Heart left ventricle (tissue), 11 donors: Measurements from ENCODE around the gene ZNF497. TPM values are rescaled to one million over a fixed set of nuclear protein-coding genes. Genes with fewer than 3 reads are reported as not detected.

Source experiments
- microRNA-seq, 4 donors: library from miRNA; unstranded; fragments of <30 nt; microRNA quantifications; one replicate each; pipeline versions ENCODE4 to v1.2.0, GENCODE V29; 2017 to 2020
- polyA plus RNA-seq, 2 donors: library from polyadenylated mRNA; stranded (reverse); fragments of 200-250 nt; gene quantifications; one replicate each; pipeline ENCODE4 v1.2.3, GENCODE V29; 2013
- total RNA-seq, 9 donors: library from RNA; depleted of rRNA in 2 of 9; stranded (reverse); fragments of >200 nt in 2 of 9; fragmentation: NEBNext Ultra II Directional in 3 of 9; extraction: Animal tissue kit (Norgen Biotek cat#: 25700) in 3 of 9; gene quantifications; one replicate each; pipeline versions ENCODE4 v1.1.0 to v1.2.4, GENCODE V29; 2016 to 2023
- donor health status: ischemic (EF 13 %, LVEDD 7.1; RV severe dilation, severe dysfunction).
- donor health status: healthy with polysubstance abuse.
- donor health status: DM: no; HTN: yes; CAD: no.
- donor health status: DM: no; HTN: no; CAD: no.
- donor health status: ischemic (EF 25% LVEDD 5.7; RV mildly dilated, moderate dysfunction).
- donor health status: healthy.
- donor health status: DM: yes; HTN: yes; CAD: no.
- donor health status: PGD.
- donor health status: nonischemic (EF 23%, LVEDD 6.1; RV moderate dilation, normal function).

The ZNF497 gene
- total and polyA plus RNA-seq, 11 donors: 0.08 to 1.1 (median 0.30) TPM

Small RNA genes within 50 kb of the gene (microRNA-seq; reads per million reads assigned to microRNA genes)
- gene MIR4754 (0 to 0.26 (median 0) reads per million in 4 donors), gene MIR6806 (0 to 0.21 (median 0.10) reads per million in 4 donors)

Other genes with a start within 250 kb of the ZNF497 start
- 10 to 100 TPM in 2 of 9 donors, 1 to 10 TPM in 7; 7.4 to 10.9 (median 9.0) TPM for gene ZNF329, start 212.0 kb downstream of the ZNF497 start, total RNA-seq
- 10 to 100 TPM in 1 of 2 donors, 1 to 10 TPM in 1; 2.4 to 10.2 TPM for gene ZNF329, start 212.0 kb downstream of the ZNF497 start, polyA plus RNA-seq
- 10 to 100 TPM; 16.2 to 29.0 (median 21.8) TPM for gene ZNF274, start 179.7 kb downstream of the ZNF497 start, total RNA-seq
- gene ZNF274, start 179.7 kb downstream of the ZNF497 start, polyA plus RNA-seq: 10 to 100 TPM in 1 of 2 donors, 1 to 10 TPM in 1; 8.1 to 37.9 TPM
- 10 to 100 TPM; 20.8 to 38.7 (median 22.1) TPM for gene ZNF544, start 133.8 kb downstream of the ZNF497 start, total RNA-seq
- gene ZNF544, start 133.8 kb downstream of the ZNF497 start, polyA plus RNA-seq: 10 to 100 TPM; 24.5 to 29.4 TPM
- 1 to 10 TPM; 4.0 to 7.8 (median 5.5) TPM for gene ZNF8, start 83.8 kb downstream of the ZNF497 start, total RNA-seq
- 1 to 10 TPM; 2.6 to 3.3 TPM for gene ZNF8, start 83.8 kb downstream of the ZNF497 start, polyA plus RNA-seq
- 10 to 100 TPM; 12.8 to 39.2 (median 20.3) TPM for gene ERVK3-1, start 57.4 kb downstream of the ZNF497 start, total RNA-seq
- 10 to 100 TPM; 24.6 to 61.1 TPM for gene ERVK3-1, start 57.4 kb downstream of the ZNF497 start, polyA plus RNA-seq
- gene ZSCAN22, start 35.8 kb downstream of the ZNF497 start, total RNA-seq: 1 to 10 TPM; 1.1 to 3.1 (median 2.0) TPM
- gene ZSCAN22, start 35.8 kb downstream of the ZNF497 start, polyA plus RNA-seq: 1 to 10 TPM in 1 of 2 donors, under 1 TPM in 1; 0.65 to 1.5 TPM
- gene A1BG, start 9.3 kb downstream of the ZNF497 start, total RNA-seq: 1 to 10 TPM in 7 of 9 donors, under 1 TPM in 2; 0.23 to 6.6 (median 3.0) TPM
- gene A1BG, start 9.3 kb downstream of the ZNF497 start, polyA plus RNA-seq: 1 to 10 TPM; 4.4 to 4.6 TPM
- under 1 TPM in 7 of 9 donors, not detected in 2; 0.17 to 0.75 (median 0.63) TPM for gene ZNF837, start 18.3 kb upstream of the ZNF497 start, total RNA-seq
- under 1 TPM; 0.24 to 0.57 TPM for gene ZNF837, start 18.3 kb upstream of the ZNF497 start, polyA plus RNA-seq
- 100 to 1,000 TPM; 346 to 753 (median 485) TPM for gene RPS5, start 24.5 kb upstream of the ZNF497 start, total RNA-seq
- 1,000 to 10,000 TPM in 1 of 2 donors, 100 to 1,000 TPM in 1; 417 to 1,718 TPM for gene RPS5, start 24.5 kb upstream of the ZNF497 start, polyA plus RNA-seq
- not detected for gene RNF225, start 32.9 kb upstream of the ZNF497 start, total RNA-seq
- gene RNF225, start 32.9 kb upstream of the ZNF497 start, polyA plus RNA-seq: not detected
- 10 to 100 TPM; 12.7 to 21.6 (median 16.9) TPM for gene ZNF584, start 45.9 kb upstream of the ZNF497 start, total RNA-seq
- 10 to 100 TPM in 1 of 2 donors, 1 to 10 TPM in 1; 6.1 to 31.4 TPM for gene ZNF584, start 45.9 kb upstream of the ZNF497 start, polyA plus RNA-seq
- 1 to 10 TPM; 3.1 to 6.7 (median 5.2) TPM for gene ZNF132, start 77.4 kb upstream of the ZNF497 start, total RNA-seq
- gene ZNF132, start 77.4 kb upstream of the ZNF497 start, polyA plus RNA-seq: 1 to 10 TPM; 1.7 to 1.8 TPM
- gene ZNF324B, start 88.9 kb upstream of the ZNF497 start, total RNA-seq: 1 to 10 TPM; 2.3 to 5.1 (median 4.5) TPM
- 1 to 10 TPM; 1.4 to 3.1 TPM for gene ZNF324B, start 88.9 kb upstream of the ZNF497 start, polyA plus RNA-seq
- 10 to 100 TPM in 1 of 9 donors, 1 to 10 TPM in 8; 4.0 to 10.1 (median 5.3) TPM for gene ZNF324, start 104.3 kb upstream of the ZNF497 start, total RNA-seq
- 1 to 10 TPM; 2.5 to 5.6 TPM for gene ZNF324, start 104.3 kb upstream of the ZNF497 start, polyA plus RNA-seq
- gene ZNF446, start 113.6 kb upstream of the ZNF497 start, total RNA-seq: 1 to 10 TPM; 4.3 to 9.3 (median 6.0) TPM
- 1 to 10 TPM; 6.7 to 7.0 TPM for gene ZNF446, start 113.6 kb upstream of the ZNF497 start, polyA plus RNA-seq
- gene SLC27A5, start 149.2 kb upstream of the ZNF497 start, total RNA-seq: 1 to 10 TPM; 1.8 to 5.0 (median 3.6) TPM
- gene SLC27A5, start 149.2 kb upstream of the ZNF497 start, polyA plus RNA-seq: 1 to 10 TPM; 5.9 to 9.1 TPM
- 10 to 100 TPM in 8 of 9 donors, 1 to 10 TPM in 1; 9.0 to 13.4 (median 10.5) TPM for gene ZBTB45, start 157.1 kb upstream of the ZNF497 start, total RNA-seq
- 1 to 10 TPM; 6.9 to 9.2 TPM for gene ZBTB45, start 157.1 kb upstream of the ZNF497 start, polyA plus RNA-seq
- 100 to 1,000 TPM; 122 to 265 (median 163) TPM for gene TRIM28, start 181.3 kb upstream of the ZNF497 start, total RNA-seq
- 100 to 1,000 TPM in 1 of 2 donors, 10 to 100 TPM in 1; 88.0 to 160 TPM for gene TRIM28, start 181.3 kb upstream of the ZNF497 start, polyA plus RNA-seq
- gene CHMP2A, start 192.4 kb upstream of the ZNF497 start, total RNA-seq: 100 to 1,000 TPM; 113 to 155 (median 129) TPM
- gene CHMP2A, start 192.4 kb upstream of the ZNF497 start, polyA plus RNA-seq: 100 to 1,000 TPM; 192 to 266 TPM
- 100 to 1,000 TPM in 6 of 9 donors, 10 to 100 TPM in 3; 35.3 to 139 (median 115) TPM for gene UBE2M, start 195.9 kb upstream of the ZNF497 start, total RNA-seq
- gene UBE2M, start 195.9 kb upstream of the ZNF497 start, polyA plus RNA-seq: 100 to 1,000 TPM in 1 of 2 donors, 10 to 100 TPM in 1; 64.7 to 114 TPM
- 10 to 100 TPM in 2 of 9 donors, 1 to 10 TPM in 7; 7.5 to 12.0 (median 9.1) TPM for gene MZF1, start 210.6 kb upstream of the ZNF497 start, total RNA-seq
- gene MZF1, start 210.6 kb upstream of the ZNF497 start, polyA plus RNA-seq: 10 to 100 TPM in 1 of 2 donors, 1 to 10 TPM in 1; 6.2 to 12.5 TPM